Keratinocyte (primary cell): Measurements from ENCODE around the gene NUCKS1. TPM values are rescaled to one million over a fixed set of nuclear protein-coding genes. Genes with fewer than 3 reads are reported as not detected.

Experiments used
- DNase-seq: peaks from one replicate; pipeline ENCODE4 v3.0.0-alpha.2; 2011; ENCODE audit warnings: low read depth, missing footprints, low spot score
- FAIRE-seq: peaks from 2 replicates; lab custom pipeline; 2011; peaks lifted over from hg19 to GRCh38; lab: Jason Lieb, UNC
- H2AFZ ChIP-seq: 2 replicates; pipeline ENCODE4 v1.6.0; 2012; ENCODE audit warnings: low read length, control low read depth, inconsistent platforms; ENCODE audit not compliant: control insufficient read depth
- H3K27ac ChIP-seq: 2 replicates; pipeline ENCODE4 v1.5.1; 2011; ENCODE audit warnings: low read length; ENCODE audit not compliant: control insufficient read depth, insufficient read depth
- H3K27me3 ChIP-seq: 3 replicates; pipeline ENCODE4 v1.6.0; 2011; ENCODE audit warnings: low read length; ENCODE audit not compliant: control insufficient read depth, insufficient read depth; ENCODE audit errors: extremely low read depth
- H3K36me3 ChIP-seq, 2 experiments: 2 replicates in 1 of 2; 3 replicates in 1 of 2; pipeline ENCODE4 v1.5.1; 2011; ENCODE audit warnings: low read length in 2 of 2, mild to moderate bottlenecking in 1 of 2; ENCODE audit not compliant: control insufficient read depth in 2 of 2, insufficient read depth in 2 of 2; ENCODE audit errors: extremely low read depth in 1 of 2
- H3K4me1 ChIP-seq: 3 replicates; pipeline ENCODE4 v1.5.1; 2011; ENCODE audit warnings: low read length; ENCODE audit not compliant: control insufficient read depth, insufficient read depth; ENCODE audit errors: extremely low read depth
- H3K4me2 ChIP-seq: 3 replicates; pipeline ENCODE4 v1.6.0; 2011; ENCODE audit warnings: low read depth, low read length; ENCODE audit not compliant: control insufficient read depth, insufficient read depth; ENCODE audit errors: extremely low read depth
- H3K4me3 ChIP-seq, 3 experiments: fragments of 200-600 bp in 1 of 3; sonication (generic) in 1 of 3; 2 replicates in 2 of 3; 3 replicates in 1 of 3; pipeline ENCODE4 v1.5.1; 2011 to 2016; ENCODE audit warnings: low read length in 3 of 3, mild to moderate bottlenecking in 3 of 3, control low read depth in 2 of 3, inconsistent platforms in 1 of 3, low read depth in 1 of 3, mixed read lengths in 1 of 3, mixed run types in 1 of 3, moderate library complexity in 1 of 3; ENCODE audit not compliant: control insufficient read depth in 2 of 3, insufficient read depth in 2 of 3; ENCODE audit errors: extremely low read depth in 1 of 3
- H3K79me2 ChIP-seq: 2 replicates; pipeline ENCODE4 v1.6.0; 2012; ENCODE audit warnings: low read length; ENCODE audit not compliant: control insufficient read depth, insufficient read depth
- H3K9ac ChIP-seq: 3 replicates; pipeline ENCODE4 v1.6.0; 2011; ENCODE audit warnings: low read length; ENCODE audit not compliant: control insufficient read depth, insufficient read depth; ENCODE audit errors: extremely low read depth
- H3K9me1 ChIP-seq: 3 replicates; pipeline ENCODE4 v1.6.0; 2011; ENCODE audit warnings: low read length; ENCODE audit not compliant: control insufficient read depth, insufficient read depth; ENCODE audit errors: extremely low read depth
- H3K9me3 ChIP-seq: 2 replicates; pipeline ENCODE4 v1.5.1; 2012; ENCODE audit warnings: low read depth, low read length; ENCODE audit not compliant: control insufficient read depth
- H4K20me1 ChIP-seq: 3 replicates; pipeline ENCODE4 v1.6.0; 2011; ENCODE audit warnings: low read length; ENCODE audit not compliant: control insufficient read depth, insufficient read depth; ENCODE audit errors: extremely low read depth
- EZH2 ChIP-seq: IDR thresholded peaks from one replicate; pipeline ENCODE4 v1.6.1; 2012; ENCODE audit warnings: inconsistent platforms, mild to moderate bottlenecking, low read length, moderate library complexity
- dilution Hi-C: fragments of 300-500 bp; cut with MboI; formaldehyde crosslinking; loops from one replicate; pipeline ENCODE4 v1.7.0; 2020; ENCODE audit warnings: low sequenced_read_pairs; ENCODE audit not compliant: extremely low pct_ligation_motif_present
- polyA minus RNA-seq, 3 experiments: library from RNA; depleted of rRNA, polyadenylated mRNA; stranded (reverse); fragments of >200 nt; gene quantifications; 1 replicate in 1 of 3; 2 replicates in 1 of 3; 3 replicates in 1 of 3; pipeline ENCODE4 v1.2.3, GENCODE V29; 2011
- polyA plus RNA-seq, 5 experiments: library from polyadenylated mRNA; depleted of rRNA in 3 of 5; stranded (reverse) in 3 of 5; stranded (forward) in 1 of 5; unstranded in 1 of 5; fragments of >200 nt; gene quantifications; 1 replicate in 1 of 5; 2 replicates in 3 of 5; 3 replicates in 1 of 5; pipeline versions ENCODE4 v1.2.1 to v1.2.3, GENCODE V29; 2011 to 2012; ENCODE audit warnings: missing spikeins in 2 of 5, low read depth in 1 of 5, low replicate concordance in 1 of 5
- TF ChIP-seq, protein P1 (sequence below), 3 experiments: IDR thresholded peaks in 1 of 3; conservative IDR thresholded peaks in 1 of 3; optimal IDR thresholded peaks in 1 of 3; 2 replicates in 2 of 3; 3 replicates in 1 of 3; pipeline versions ENCODE3 to v1.5.1; 2011; ENCODE audit warnings: low read length in 3 of 3, mild to moderate bottlenecking in 3 of 3, moderate library complexity in 2 of 3, control low read depth in 1 of 3, inconsistent platforms in 1 of 3; ENCODE audit not compliant: insufficient read depth in 2 of 3; ENCODE audit errors: extremely low read depth in 1 of 3

The NUCKS1 gene, protein sequence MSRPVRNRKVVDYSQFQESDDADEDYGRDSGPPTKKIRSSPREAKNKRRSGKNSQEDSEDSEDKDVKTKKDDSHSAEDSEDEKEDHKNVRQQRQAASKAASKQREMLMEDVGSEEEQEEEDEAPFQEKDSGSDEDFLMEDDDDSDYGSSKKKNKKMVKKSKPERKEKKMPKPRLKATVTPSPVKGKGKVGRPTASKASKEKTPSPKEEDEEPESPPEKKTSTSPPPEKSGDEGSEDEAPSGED
- polyA plus RNA-seq: 38.0 to 71.6 TPM (median 46.1 TPM) in 3 replicates
- 118 TPM for polyA plus RNA-seq (2011; ENCODE audit: low read depth)
- 30.6 and 49.2 TPM in 2 replicates for polyA plus RNA-seq (2011; cell fraction: cytosol; rRNA removed)
- 23.5 and 31.6 TPM in 2 replicates for polyA plus RNA-seq (2011; cell fraction: nucleus; rRNA removed)
- polyA plus RNA-seq (2012; ENCODE audit: low replicate concordance): 29.2 and 63.3 TPM in 2 replicates
- polyA minus RNA-seq: 38.1 to 114 TPM (median 66.3 TPM) in 3 replicates
- 49.5 TPM for polyA minus RNA-seq (2011; cell fraction: cytosol; rRNA and poly(A)+ RNA removed)
- 26.7 and 61.1 TPM in 2 replicates for polyA minus RNA-seq (2011; cell fraction: nucleus; rRNA and poly(A)+ RNA removed)

DNA sequence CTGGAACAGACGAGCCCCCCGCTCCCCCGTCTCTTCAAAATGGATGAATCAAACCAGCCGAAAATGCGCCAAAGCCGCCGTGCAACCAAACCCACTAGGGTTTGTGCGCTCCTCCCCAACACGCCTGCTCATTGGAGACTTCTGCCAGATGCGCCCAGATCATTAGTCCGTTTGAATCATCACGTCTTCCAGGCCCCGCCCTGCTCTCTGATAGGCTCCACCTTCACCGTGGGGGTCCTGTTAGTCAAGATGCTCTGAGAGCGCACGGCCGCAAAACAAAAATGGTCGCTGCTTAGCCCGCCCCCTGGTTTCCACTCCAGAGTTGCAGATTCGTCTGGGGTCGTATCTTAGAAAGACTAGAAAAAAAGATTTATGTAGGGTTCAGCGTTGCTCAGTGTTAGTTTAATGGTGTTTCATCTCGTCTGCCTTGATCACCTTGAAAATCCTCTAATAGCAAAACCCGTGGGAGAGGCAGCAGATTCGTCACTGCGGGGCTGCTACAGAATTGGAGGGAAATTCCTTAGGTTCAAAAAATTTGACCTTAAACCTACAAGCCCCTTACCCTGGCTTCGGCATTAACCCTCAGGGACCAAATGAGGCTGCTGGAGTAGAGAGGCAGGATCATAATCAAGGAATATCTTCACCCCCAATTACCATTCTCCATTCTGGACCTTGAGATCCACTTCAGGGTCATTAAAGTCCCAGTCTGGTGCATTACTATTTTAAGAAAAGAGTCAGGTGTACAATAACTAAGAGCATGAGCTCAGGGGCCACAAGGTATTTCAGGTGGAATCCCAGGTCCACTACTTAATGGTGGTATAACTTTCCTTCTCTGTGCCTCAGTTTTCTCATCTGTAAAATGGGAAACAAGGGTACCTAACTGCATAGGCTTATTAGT, at the start of gene NUCKS1:
NUCKS1 (minus strand) TSS at position 45 of the 898 bp plus-strand sequence. CDS start 209 bp downstream, outside the sequence.
- H4K20me1 ChIP-seq: peaks cover 14% of the 10 kb centered on the region
- peak within 1 kb of the TSS; percentile 100 for H3K4me2 ChIP-seq
- TF ChIP-seq, protein P1, sequence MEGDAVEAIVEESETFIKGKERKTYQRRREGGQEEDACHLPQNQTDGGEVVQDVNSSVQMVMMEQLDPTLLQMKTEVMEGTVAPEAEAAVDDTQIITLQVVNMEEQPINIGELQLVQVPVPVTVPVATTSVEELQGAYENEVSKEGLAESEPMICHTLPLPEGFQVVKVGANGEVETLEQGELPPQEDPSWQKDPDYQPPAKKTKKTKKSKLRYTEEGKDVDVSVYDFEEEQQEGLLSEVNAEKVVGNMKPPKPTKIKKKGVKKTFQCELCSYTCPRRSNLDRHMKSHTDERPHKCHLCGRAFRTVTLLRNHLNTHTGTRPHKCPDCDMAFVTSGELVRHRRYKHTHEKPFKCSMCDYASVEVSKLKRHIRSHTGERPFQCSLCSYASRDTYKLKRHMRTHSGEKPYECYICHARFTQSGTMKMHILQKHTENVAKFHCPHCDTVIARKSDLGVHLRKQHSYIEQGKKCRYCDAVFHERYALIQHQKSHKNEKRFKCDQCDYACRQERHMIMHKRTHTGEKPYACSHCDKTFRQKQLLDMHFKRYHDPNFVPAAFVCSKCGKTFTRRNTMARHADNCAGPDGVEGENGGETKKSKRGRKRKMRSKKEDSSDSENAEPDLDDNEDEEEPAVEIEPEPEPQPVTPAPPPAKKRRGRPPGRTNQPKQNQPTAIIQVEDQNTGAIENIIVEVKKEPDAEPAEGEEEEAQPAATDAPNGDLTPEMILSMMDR (optimal IDR thresholded peaks at IDR 0.05 in 1 of 3, IDR thresholded peaks at IDR 0.05 in 1 of 3, conservative IDR thresholded peaks at IDR 0.05 in 1 of 3; ENCODE audit: extremely low read depth in 1 of 3, insufficient read depth in 2 of 3, low read length in 3 of 3): no peak
- TF ChIP-seq EZH2: no peak
- dilution Hi-C loops: no loop called here
- H3K36me3 ChIP-seq: peaks cover 0 to 7% of the 10 kb centered on the region in 2 experiments
- DNase-seq (peak; percentile 81), FAIRE-seq (peak; percentile 87)
- H3K27me3 ChIP-seq: no peaks in the 10 kb centered on the region
- peak within 1 kb of the TSS; percentile 98 for H2AFZ ChIP-seq
- H3K9ac ChIP-seq: peak within 1 kb of the TSS; percentile 97
- peak within 1 kb of the TSS; percentile 96 for H3K27ac ChIP-seq
- H3K9me1 ChIP-seq: no peaks in the 10 kb centered on the region
- peak within 1 kb of the TSS; percentile 64 to 100 (median 99) for H3K4me3 ChIP-seq
- H3K79me2 ChIP-seq: peaks cover 38% of the 10 kb centered on the region
- H3K4me1 ChIP-seq: peaks cover 20% of the 10 kb centered on the region
- no peaks in the 10 kb centered on the region for H3K9me3 ChIP-seq

DNA sequence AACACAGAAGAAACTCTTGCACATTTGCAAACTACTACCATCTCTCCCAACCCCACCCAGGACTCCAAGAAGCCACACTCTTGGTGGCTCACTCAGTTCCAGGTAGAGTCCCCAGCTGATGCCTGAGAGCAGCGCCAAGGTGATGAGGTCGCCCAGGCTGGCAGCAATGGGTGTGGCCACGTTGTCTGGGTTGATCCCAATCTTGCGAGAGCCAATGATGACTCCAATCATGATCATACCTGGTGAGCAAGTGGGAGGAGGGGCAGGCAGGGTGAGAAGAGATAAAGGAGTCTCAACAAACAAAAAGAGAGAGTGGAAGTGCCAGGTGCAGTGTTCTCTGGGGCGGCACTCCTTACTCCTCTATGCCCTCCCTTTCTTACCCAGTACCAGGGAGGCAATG, 48.6 kb upstream of the NUCKS1 start:
- peaks cover 6 to 11% of the 10 kb centered on the region in 2 experiments for H3K36me3 ChIP-seq
- H3K4me3 ChIP-seq: no peak overlapping the region
- no peak for FAIRE-seq
- no peak overlapping the region for H3K9ac ChIP-seq
- TF ChIP-seq, protein P1 (optimal IDR thresholded peaks at IDR 0.05 in 1 of 3, IDR thresholded peaks at IDR 0.05 in 1 of 3, conservative IDR thresholded peaks at IDR 0.05 in 1 of 3; ENCODE audit: extremely low read depth in 1 of 3, insufficient read depth in 2 of 3, low read length in 3 of 3): no peak
- H2AFZ ChIP-seq: no peak overlapping the region
- no peaks in the 10 kb centered on the region for H3K9me1 ChIP-seq
- H3K4me1 ChIP-seq: peaks cover 5% of the 10 kb centered on the region
- no peaks in the 10 kb centered on the region for H4K20me1 ChIP-seq
- dilution Hi-C loops: no loop called here
- no peaks in the 10 kb centered on the region for H3K9me3 ChIP-seq
- peaks cover 2% of the 10 kb centered on the region for H3K79me2 ChIP-seq
- DNase-seq: no peak
- no peak overlapping the region for H3K27ac ChIP-seq
- H3K4me2 ChIP-seq: no peak overlapping the region
- H3K27me3 ChIP-seq: no peaks in the 10 kb centered on the region
